ENCODE data around the gene SAMD4B.

The SAMD4B gene

GRCh38 chr19:39345956-39346355, 3.7 kb downstream of the SAMD4B start:
- no peak for TF ChIP-seq CTCF (IDR thresholded peaks at IDR 0.05)

- TF ChIP-seq CTCF (IDR thresholded peaks at IDR 0.05): no peak
These were observed 5.3 kb downstream of the SAMD4B start for GRCh38 chr19:39347332-39348164.

GRCh38 chr19:39349326-39349725, 7.1 kb downstream of the SAMD4B start:
- no peak for TF ChIP-seq CTCF (IDR thresholded peaks at IDR 0.05)

- no peak for TF ChIP-seq CTCF (IDR thresholded peaks at IDR 0.05)
These were observed 7.9 kb downstream of the SAMD4B start for GRCh38 chr19:39350156-39350555.

GRCh38 chr19:39351537-39352064, 9.4 kb downstream of the SAMD4B start:
- TF ChIP-seq CTCF (IDR thresholded peaks at IDR 0.05): no peak

GRCh38 chr19:39352381-39353255, 10.4 kb downstream of the SAMD4B start:
- TF ChIP-seq CTCF (IDR thresholded peaks at IDR 0.05): no peak

GRCh38 chr19:39355253-39355652, 13.0 kb downstream of the SAMD4B start:
- TF ChIP-seq CTCF (IDR thresholded peaks at IDR 0.05): no peak

All from LNCAP (cell line).